ENCODE measurements around the gene TNS1. TPM values are rescaled to one million over a fixed set of nuclear protein-coding genes. Genes with fewer than 3 reads are reported as not detected.

TNS1 gene
- total RNA-seq, 2 donors from 2014 or later = 168 to 174 TPM

- peak; percentile 68 for ATAC-seq
Measured at GRCh38 chr2:217964275-217965161, 38.3 kb downstream of the TNS1 start.

GRCh38 chr2:217960351-217960750, 42.4 kb downstream of the TNS1 start:
- ATAC-seq (no peak), DNase-seq (peak in 2 of 4 donors; percentile 5 to 7)
- Histone ChIP-seq H3K36me3 (replicated peaks in 1 of 2; ENCODE audit: insufficient read depth in 1 of 2, low read depth in 2 of 2) (no peaks in the 10 kb centered on the region), H3K4me1 (peaks cover 41% of the 10 kb centered on the region), H3K9me3 (no peaks in the 10 kb centered on the region), H3K4me3 (no peak overlapping the region), H3K27me3 (no peaks in the 10 kb centered on the region), H3K27ac (no peak overlapping the region)
- TF ChIP-seq CTCF (IDR thresholded peaks at IDR 0.05) (no peak), POLR2A (IDR thresholded peaks at IDR 0.05) (no peak)
- intact Hi-C loops (cut with DNase I) = no loop called here
- WGBS, 2 donors = 78 to 86% methylated on average over 4 of the region's 4 CpGs

More at GRCh38 chr2:217964275-217965161, 38.3 kb downstream of the TNS1 start:
- TF ChIP-seq CTCF (IDR thresholded peaks at IDR 0.05) (peak in 1 of 7 experiments; percentile 14), POLR2A (IDR thresholded peaks at IDR 0.05) (no peak)
- Histone ChIP-seq H3K4me1 (peaks cover 45% of the 10 kb centered on the region), H3K4me3 (no peak overlapping the region), H3K27ac (peak overlapping the region; percentile 50 to 81 (median 78)), H3K27me3 (no peaks in the 10 kb centered on the region), H3K36me3 (replicated peaks in 1 of 2; ENCODE audit: insufficient read depth in 1 of 2, low read depth in 2 of 2) (no peaks in the 10 kb centered on the region), H3K9me3 (no peaks in the 10 kb centered on the region)
- intact Hi-C loops (cut with DNase I) = no loop called here
- WGBS, 2 donors = 50 to 54% methylated on average over 20 to 21 of the region's 21 CpGs
- peak in 2 of 4 donors; percentile 24 to 35 for DNase-seq

- Histone ChIP-seq H3K27ac (no peak overlapping the region), H3K4me1 (peaks cover 41% of the 10 kb centered on the region)
- no peak for ATAC-seq
Measured at GRCh38 chr2:217959723-217960122, 43.1 kb downstream of the TNS1 start.

GRCh38 chr2:217958884-217959225, 43.9 kb downstream of the TNS1 start:
- DNase-seq = peak in 1 of 4 donors; percentile 4
- 89 to 100% methylated on average over 2 to 3 of the region's 3 CpGs for WGBS, 2 donors
- TF ChIP-seq CTCF (IDR thresholded peaks at IDR 0.05) (no peak), POLR2A (IDR thresholded peaks at IDR 0.05) (no peak)
- H3K27me3 ChIP-seq = no peaks in the 10 kb centered on the region
- H3K4me3 ChIP-seq = no peak overlapping the region
- peaks cover 41% of the 10 kb centered on the region for H3K4me1 ChIP-seq
- H3K27ac ChIP-seq = no peak overlapping the region
- H3K36me3 ChIP-seq (replicated peaks in 1 of 2; ENCODE audit: insufficient read depth in 1 of 2, low read depth in 2 of 2) = no peaks in the 10 kb centered on the region
- ATAC-seq = no peak
- intact Hi-C loops (cut with DNase I) = no loop called here
- H3K9me3 ChIP-seq = no peaks in the 10 kb centered on the region

More at GRCh38 chr2:217959723-217960122, 43.1 kb downstream of the TNS1 start:
- 79 to 90% methylated on average over 8 of the region's 8 CpGs for WGBS, 2 donors
- DNase-seq = peak in 1 of 4 donors; percentile 4
- Histone ChIP-seq H3K36me3 (replicated peaks in 1 of 2; ENCODE audit: insufficient read depth in 1 of 2, low read depth in 2 of 2) (no peaks in the 10 kb centered on the region), H3K27me3 (no peaks in the 10 kb centered on the region), H3K9me3 (no peaks in the 10 kb centered on the region), H3K4me3 (no peak overlapping the region)
- no peak for TF ChIP-seq POLR2A (IDR thresholded peaks at IDR 0.05)
- TF ChIP-seq CTCF (IDR thresholded peaks at IDR 0.05) = no peak
- intact Hi-C loops (cut with DNase I) = no loop called here
